Type B pancreatic cell (in vitro differentiated cells): Measurements from ENCODE around the gene EEA1. TPM values are rescaled to one million over a fixed set of nuclear protein-coding genes. Genes with fewer than 3 reads are reported as not detected.

Experiments
- DNase-seq: peaks from one replicate; pipeline ENCODE4 v3.0.0; 2021; ENCODE audit warnings: mixed read lengths; ENCODE audit not compliant: unreplicated experiment; ENCODE audit errors: extremely low spot score
- H3K27ac Mint-ChIP-seq: 2 replicates; pipeline ENCODE4 v1.8.0; 2021; ENCODE audit warnings: mild to moderate bottlenecking, mixed read lengths
- H3K27me3 Mint-ChIP-seq: 2 replicates; pipeline ENCODE4 v1.8.0; 2021; ENCODE audit warnings: mixed read lengths
- H3K36me3 Mint-ChIP-seq: 2 replicates; pipeline ENCODE4 v1.8.0; 2021; ENCODE audit warnings: mixed read lengths
- H3K4me1 Mint-ChIP-seq: one replicate; pipeline ENCODE4 v1.8.0; 2021; ENCODE audit warnings: mixed read lengths; ENCODE audit not compliant: unreplicated experiment
- H3K4me3 Mint-ChIP-seq: 2 replicates; pipeline ENCODE4 v1.8.0; 2021; ENCODE audit warnings: mild to moderate bottlenecking, mixed read lengths
- H3K9me3 Mint-ChIP-seq: 2 replicates; pipeline ENCODE4 v1.8.0; 2021; ENCODE audit warnings: mixed read lengths
- CTCF ChIP-seq: fragments of 200-600 bp; sonication (generic); conservative IDR thresholded peaks from 2 replicates; pipeline ENCODE4 v1.5.0; 2021; ENCODE audit warnings: antibody characterized with exemption, mild to moderate bottlenecking
- total RNA-seq: library from RNA; stranded (reverse); gene quantifications from 2 replicates; pipeline ENCODE4 v1.2.1, GENCODE V29; 2021; ENCODE audit warnings: low replicate concordance

Gene EEA1
- total RNA-seq, 1 donor from 2014 or later, result 24.6 TPM

DNA sequence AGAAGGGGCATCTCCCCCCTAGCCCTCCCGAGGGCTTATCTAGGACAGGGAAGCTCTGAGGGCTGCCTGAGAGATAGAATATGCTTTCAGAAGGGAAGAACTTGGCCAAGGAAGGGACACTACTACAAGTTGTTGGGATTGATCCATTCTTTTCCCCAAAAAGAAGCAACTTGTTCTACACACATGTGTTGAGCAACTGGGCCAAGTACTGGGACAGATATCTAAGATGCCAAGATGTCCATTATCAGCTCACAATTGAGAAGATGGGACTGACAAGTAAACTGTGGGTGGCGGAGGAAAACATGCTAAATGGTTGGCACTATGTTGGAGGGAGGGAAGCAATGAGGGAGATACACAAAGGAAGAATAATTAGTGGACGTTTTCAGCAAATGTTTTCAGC is 195.4 kb downstream of the EEA1 start:
- Mint-ChIP-seq H3K4me3 (no peak overlapping the region), H3K4me1 (no peaks in the 10 kb centered on the region), H3K27ac (no peak overlapping the region), H3K36me3 (no peaks in the 10 kb centered on the region), H3K9me3 (peaks cover 6% of the 10 kb centered on the region), H3K27me3 (peaks cover 9% of the 10 kb centered on the region)
- TF ChIP-seq CTCF, result no peak
- DNase-seq, result no peak

DNA sequence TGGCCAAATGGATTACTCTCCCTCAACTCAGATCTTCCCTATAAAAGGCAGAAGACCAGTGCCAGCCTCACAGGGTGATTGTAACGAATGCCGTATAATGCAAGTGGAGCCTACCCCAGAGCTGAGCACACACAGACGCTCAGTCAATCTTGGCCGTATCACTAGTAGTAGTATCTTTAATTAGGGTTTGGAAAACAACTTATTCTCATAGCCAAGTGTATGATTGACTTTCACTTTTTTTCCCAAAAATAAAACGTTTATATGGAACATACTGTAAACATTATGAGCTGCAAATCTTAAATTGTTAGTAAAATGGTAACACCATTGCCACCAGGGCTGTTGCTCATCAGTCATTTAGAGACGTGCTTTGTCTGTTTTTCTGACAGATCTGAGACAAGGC is 195.9 kb downstream of the EEA1 start:
- Mint-ChIP-seq H3K4me1 (no peaks in the 10 kb centered on the region), H3K27ac (no peak overlapping the region), H3K9me3 (peaks cover 6% of the 10 kb centered on the region), H3K36me3 (no peaks in the 10 kb centered on the region), H3K27me3 (peaks cover 9% of the 10 kb centered on the region), H3K4me3 (no peak overlapping the region)
- no peak for TF ChIP-seq CTCF
- DNase-seq, result no peak

GRCh38 chr12:92732716-92733115 is 196.4 kb downstream of the EEA1 start:
- H3K9me3 Mint-ChIP-seq, result peaks cover 6% of the 10 kb centered on the region
- peaks cover 9% of the 10 kb centered on the region for H3K27me3 Mint-ChIP-seq
- TF ChIP-seq CTCF, result no peak
- H3K4me3 Mint-ChIP-seq, result no peak overlapping the region
- no peaks in the 10 kb centered on the region for H3K4me1 Mint-ChIP-seq
- DNase-seq, result no peak
- H3K27ac Mint-ChIP-seq, result no peak overlapping the region
- H3K36me3 Mint-ChIP-seq, result no peaks in the 10 kb centered on the region

DNA sequence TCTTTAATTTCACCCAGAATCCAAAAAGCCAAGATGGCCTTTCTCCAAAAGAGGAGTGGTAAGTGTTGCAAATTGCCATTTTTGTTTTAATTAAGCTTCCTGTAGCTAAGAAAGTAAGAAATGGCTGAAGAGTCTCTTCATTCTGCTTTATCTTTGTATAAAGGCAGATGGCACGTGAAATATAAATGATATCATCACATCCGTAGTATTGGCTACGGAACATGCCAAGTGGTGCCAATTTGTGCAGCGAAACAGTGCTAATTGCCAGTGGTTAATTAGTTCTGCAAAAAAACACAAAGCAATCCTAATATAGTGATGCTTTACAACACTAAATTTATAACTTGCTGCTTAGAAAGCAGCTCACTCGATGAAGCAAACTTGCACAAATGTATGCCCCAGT is 196.9 kb downstream of the EEA1 start:
- H3K4me3 Mint-ChIP-seq, result no peak overlapping the region
- TF ChIP-seq CTCF, result no peak
- no peak overlapping the region for H3K27ac Mint-ChIP-seq
- DNase-seq, result no peak
- H3K9me3 Mint-ChIP-seq, result peaks cover 6% of the 10 kb centered on the region
- H3K36me3 Mint-ChIP-seq, result no peaks in the 10 kb centered on the region
- H3K27me3 Mint-ChIP-seq, result peaks cover 9% of the 10 kb centered on the region
- no peaks in the 10 kb centered on the region for H3K4me1 Mint-ChIP-seq

DNA sequence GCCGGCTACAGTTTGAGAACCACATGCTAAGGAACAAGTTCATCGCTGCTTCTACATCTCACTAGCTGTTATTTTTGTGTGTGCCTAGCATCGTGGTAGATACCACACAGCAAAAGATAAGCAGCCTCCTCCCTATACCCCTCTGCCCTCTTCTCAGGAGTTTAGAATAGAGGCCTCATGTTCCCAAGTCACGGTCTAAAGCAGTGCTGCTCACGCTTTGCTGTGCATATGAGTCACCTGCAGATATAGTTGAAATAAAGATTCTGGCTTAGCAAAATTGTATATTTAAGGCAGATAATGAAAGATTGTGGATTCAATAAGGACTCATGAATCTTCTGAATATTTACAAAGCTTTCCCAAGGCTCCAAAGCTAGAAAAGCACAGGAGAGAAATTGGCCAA is 198.3 kb downstream of the EEA1 start:
- no peak for TF ChIP-seq CTCF
- Mint-ChIP-seq H3K27ac (no peak overlapping the region), H3K36me3 (no peaks in the 10 kb centered on the region), H3K4me1 (no peaks in the 10 kb centered on the region), H3K9me3 (peaks cover 6% of the 10 kb centered on the region), H3K4me3 (no peak overlapping the region), H3K27me3 (peaks cover 6% of the 10 kb centered on the region)
- no peak for DNase-seq

- Mint-ChIP-seq H3K4me3 (no peak overlapping the region), H3K4me1 (no peaks in the 10 kb centered on the region), H3K9me3 (peaks cover 10% of the 10 kb centered on the region), H3K27me3 (peaks cover 6% of the 10 kb centered on the region), H3K27ac (no peak overlapping the region), H3K36me3 (no peaks in the 10 kb centered on the region)
- no peak for DNase-seq
- TF ChIP-seq CTCF, result no peak
Observed at GRCh38 chr12:92729773-92730305, 199.3 kb downstream of the EEA1 start.
